Stimulated activated CD4-positive, alpha-beta T cell treated with anti-CD3 and anti-CD28 coated beads, Interleukin-2, amount 100 ng/mL, for 48 hours (primary cell): ENCODE results near the gene TSKU.

Experiments used
- DNase-seq, 2 donors: peaks; one replicate each; pipeline ENCODE4 v3.0.0-alpha.2; 2020

The TSKU gene

GRCh38 chr11:76783294-76783895 lies at the start of gene TSKU:
TSKU (plus strand) TSS chr11:76783356; CDS start chr11:76795617, 12,261 bp downstream.
- DNase-seq = peak in 1 of 2 donors; percentile 11

- peak; percentile 7 to 18 for DNase-seq
Measured at GRCh38 chr11:76733906-76734305, 49.2 kb upstream of the TSKU start.

- no peak for DNase-seq
Measured at GRCh38 chr11:76734456-76735420, 48.4 kb upstream of the TSKU start.

GRCh38 chr11:76735841-76736240 lies 47.3 kb upstream of the TSKU start:
- DNase-seq = no peak

- DNase-seq = no peak
Measured at GRCh38 chr11:76736266-76736665, 46.9 kb upstream of the TSKU start.

GRCh38 chr11:76736773-76737495 lies 46.2 kb upstream of the TSKU start:
- DNase-seq = no peak

GRCh38 chr11:76738618-76739240 lies 44.4 kb upstream of the TSKU start:
- DNase-seq = no peak

GRCh38 chr11:76739798-76740197 lies 43.4 kb upstream of the TSKU start:
- no peak for DNase-seq

- no peak for DNase-seq
Measured at GRCh38 chr11:76740772-76741171, 42.4 kb upstream of the TSKU start.

GRCh38 chr11:76742902-76743301 lies 40.3 kb upstream of the TSKU start:
- DNase-seq = no peak

- no peak for DNase-seq
Measured at GRCh38 chr11:76744186-76745043, 38.7 kb upstream of the TSKU start.

- DNase-seq = no peak
Measured at GRCh38 chr11:76745044-76745376, 38.1 kb upstream of the TSKU start.

GRCh38 chr11:76745561-76746207 lies 37.5 kb upstream of the TSKU start:
- DNase-seq = no peak

- no peak for DNase-seq
Measured at GRCh38 chr11:76747153-76747914, 35.8 kb upstream of the TSKU start.

- no peak for DNase-seq
Measured at GRCh38 chr11:76747915-76748860, 35.0 kb upstream of the TSKU start.

- DNase-seq = no peak
Measured at GRCh38 chr11:76748948-76749347, 34.2 kb upstream of the TSKU start.

GRCh38 chr11:76750067-76750466 lies 33.1 kb upstream of the TSKU start:
- no peak for DNase-seq

- DNase-seq = no peak
Measured at GRCh38 chr11:76750746-76751145, 32.4 kb upstream of the TSKU start.

- no peak for DNase-seq
Measured at GRCh38 chr11:76752321-76753143, 30.6 kb upstream of the TSKU start.
